Measurements from ENCODE around the gene RASAL3.

GRCh38 chr19:15419413-15420025 is 44.8 kb downstream of the RASAL3 start:
- TF ChIP-seq POLR2A (IDR thresholded peaks at IDR 0.05) (no peak), CTCF (IDR thresholded peaks at IDR 0.05) (peak in 1 of 6 experiments; percentile 1)

Measured in upper lobe of left lung (tissue), 4 donors.